OCI-LY3 (cell line): ENCODE data around the gene PPP1R1B.

Experiments used
- EZH2phosphoT487 ChIP-seq: fragments of 200-600 bp; shearing (Covaris generic); IDR thresholded peaks from 2 replicates; pipeline ENCODE4 v1.6.1; 2018; ENCODE audit warnings: antibody characterized with exemption, mixed run types, low read depth
- TF ChIP-seq, protein P1 (sequence below): fragments of 200-600, 300-600 bp; sonication (generic); IDR thresholded peaks from 2 replicates; pipeline ENCODE4 v1.5.1; 2014; ENCODE audit warnings: antibody characterized with exemption, low read length, low read depth

DNA sequence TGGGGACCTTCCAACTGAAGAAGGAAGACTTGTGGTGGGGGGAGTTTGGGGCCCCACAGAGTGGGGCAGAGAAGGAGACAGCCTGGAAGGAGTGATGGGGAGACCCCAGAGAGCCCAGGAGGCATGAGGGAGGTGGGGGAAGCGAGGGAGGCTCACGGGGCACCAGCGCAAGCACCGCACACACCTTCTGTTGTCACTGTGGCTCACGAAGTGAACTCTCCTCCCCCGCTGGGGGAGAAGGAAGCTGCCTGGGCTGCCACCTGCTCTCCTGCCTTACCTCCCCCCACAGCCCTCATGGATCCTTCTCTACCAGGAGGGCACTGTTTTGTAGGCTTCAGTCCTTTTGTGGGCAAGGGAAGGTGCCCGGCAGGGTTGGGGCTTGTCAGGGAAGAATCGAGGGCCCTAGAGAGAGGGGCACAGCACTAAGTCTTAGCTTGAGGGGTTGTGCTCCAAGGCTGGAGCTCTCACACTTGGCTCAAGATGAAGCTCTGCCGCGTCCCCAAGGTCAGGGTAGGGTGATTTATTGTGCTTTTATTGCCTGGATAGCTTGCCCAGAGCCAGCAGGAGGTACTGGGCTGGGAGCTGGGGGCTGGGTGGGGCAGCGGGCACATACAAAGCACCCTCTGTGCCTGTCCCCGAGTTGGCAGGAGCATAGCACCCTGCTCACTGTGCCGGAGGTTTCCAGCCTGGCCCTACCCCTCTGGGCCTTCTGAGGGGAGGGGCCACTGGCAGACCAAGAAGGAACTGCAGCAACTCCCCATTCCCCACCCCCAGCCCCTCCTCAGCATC is 5.6 kb downstream of the PPP1R1B start:
- TF ChIP-seq, protein P1, sequence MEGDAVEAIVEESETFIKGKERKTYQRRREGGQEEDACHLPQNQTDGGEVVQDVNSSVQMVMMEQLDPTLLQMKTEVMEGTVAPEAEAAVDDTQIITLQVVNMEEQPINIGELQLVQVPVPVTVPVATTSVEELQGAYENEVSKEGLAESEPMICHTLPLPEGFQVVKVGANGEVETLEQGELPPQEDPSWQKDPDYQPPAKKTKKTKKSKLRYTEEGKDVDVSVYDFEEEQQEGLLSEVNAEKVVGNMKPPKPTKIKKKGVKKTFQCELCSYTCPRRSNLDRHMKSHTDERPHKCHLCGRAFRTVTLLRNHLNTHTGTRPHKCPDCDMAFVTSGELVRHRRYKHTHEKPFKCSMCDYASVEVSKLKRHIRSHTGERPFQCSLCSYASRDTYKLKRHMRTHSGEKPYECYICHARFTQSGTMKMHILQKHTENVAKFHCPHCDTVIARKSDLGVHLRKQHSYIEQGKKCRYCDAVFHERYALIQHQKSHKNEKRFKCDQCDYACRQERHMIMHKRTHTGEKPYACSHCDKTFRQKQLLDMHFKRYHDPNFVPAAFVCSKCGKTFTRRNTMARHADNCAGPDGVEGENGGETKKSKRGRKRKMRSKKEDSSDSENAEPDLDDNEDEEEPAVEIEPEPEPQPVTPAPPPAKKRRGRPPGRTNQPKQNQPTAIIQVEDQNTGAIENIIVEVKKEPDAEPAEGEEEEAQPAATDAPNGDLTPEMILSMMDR = no peak
- TF ChIP-seq EZH2phosphoT487 = no peak
